HFFc6 (cell line): ENCODE results near the gene FAM240A. TPM values are rescaled to one million over a fixed set of nuclear protein-coding genes. Genes with fewer than 3 reads are reported as not detected.

Experiments
- DNase-seq: peaks from one replicate; pipeline ENCODE4 v3.0.0-alpha.2; 2018
- H3K27ac Mint-ChIP-seq: 2 replicates; pipeline ENCODE4 v1.8.0; 2020; ENCODE audit warnings: mild to moderate bottlenecking, mixed read lengths
- H3K27me3 Mint-ChIP-seq: 2 replicates; pipeline ENCODE4 v1.8.0; 2021; ENCODE audit warnings: mild to moderate bottlenecking, moderate library complexity, mixed read lengths; ENCODE audit not compliant: insufficient read depth
- H3K36me3 Mint-ChIP-seq: 2 replicates; pipeline ENCODE4 v1.8.0; 2021; ENCODE audit warnings: low read depth, mixed read lengths
- H3K4me1 Mint-ChIP-seq: 2 replicates; pipeline ENCODE4 v1.8.0; 2020; ENCODE audit warnings: low read depth, mixed read lengths
- H3K4me3 Mint-ChIP-seq: 2 replicates; pipeline ENCODE4 v1.8.0; 2020; ENCODE audit warnings: mild to moderate bottlenecking, moderate library complexity, mixed read lengths
- H3K9me3 Mint-ChIP-seq: 2 replicates; pipeline ENCODE4 v1.8.0; 2020; ENCODE audit warnings: mild to moderate bottlenecking, mixed read lengths
- CTCF ChIP-seq: fragments of 200-600 bp; sonication (generic); IDR thresholded peaks from 2 replicates; pipeline ENCODE4 v1.5.0; 2021; ENCODE audit warnings: antibody characterized with exemption, mild to moderate bottlenecking
- total RNA-seq, 6 experiments: library from RNA; stranded (reverse); fragmentation: NEBNext Ultra II Directional; extraction: Animal tissue kit (Norgen Biotek cat#: 25700); gene quantifications; 2 replicates in 1 of 6; 3 replicates in 5 of 6; pipeline ENCODE4 v1.2.3, GENCODE V29; 2021

Gene FAM240A
- total RNA-seq, 6 experiments from 2014 or later: not detected

GRCh38 chr3:46593979-46594378, 18.3 kb upstream of the FAM240A start:
- Mint-ChIP-seq H3K27ac (no peak overlapping the region), H3K36me3 (no peaks in the 10 kb centered on the region), H3K27me3 (peaks cover 31% of the 10 kb centered on the region), H3K4me1 (no peaks in the 10 kb centered on the region), H3K9me3 (peaks cover 8% of the 10 kb centered on the region; the same call in 1 of the 2 replicates), H3K4me3 (no peak overlapping the region)
- DNase-seq: no peak
- TF ChIP-seq CTCF: no peak

- Mint-ChIP-seq H3K27ac (no peak overlapping the region), H3K4me1 (no peaks in the 10 kb centered on the region), H3K27me3 (peaks cover 33% of the 10 kb centered on the region), H3K9me3 (peaks cover 8% of the 10 kb centered on the region; the same call in 1 of the 2 replicates), H3K36me3 (no peaks in the 10 kb centered on the region), H3K4me3 (no peak overlapping the region)
- no peak for DNase-seq
- no peak for TF ChIP-seq CTCF
Measured at GRCh38 chr3:46594723-46595122, 17.6 kb upstream of the FAM240A start.

- Mint-ChIP-seq H3K36me3 (no peaks in the 10 kb centered on the region), H3K9me3 (peaks cover 8% of the 10 kb centered on the region; the same call in 1 of the 2 replicates), H3K4me3 (no peak overlapping the region), H3K27ac (no peak overlapping the region), H3K4me1 (no peaks in the 10 kb centered on the region), H3K27me3 (peaks cover 36% of the 10 kb centered on the region)
- TF ChIP-seq CTCF: no peak
- no peak for DNase-seq
Measured at GRCh38 chr3:46595819-46596314, 16.5 kb upstream of the FAM240A start.

GRCh38 chr3:46599590-46599989, 12.7 kb upstream of the FAM240A start:
- no peak for TF ChIP-seq CTCF
- Mint-ChIP-seq H3K4me3 (no peak overlapping the region), H3K27me3 (peaks cover 24% of the 10 kb centered on the region), H3K4me1 (no peaks in the 10 kb centered on the region), H3K36me3 (no peaks in the 10 kb centered on the region), H3K9me3 (no peaks in the 10 kb centered on the region), H3K27ac (no peak overlapping the region)
- DNase-seq: no peak

GRCh38 chr3:46603446-46604046, 8.8 kb upstream of the FAM240A start:
- Mint-ChIP-seq H3K4me1 (no peaks in the 10 kb centered on the region), H3K27me3 (peaks cover 26% of the 10 kb centered on the region), H3K9me3 (no peaks in the 10 kb centered on the region), H3K4me3 (no peak overlapping the region), H3K36me3 (no peaks in the 10 kb centered on the region), H3K27ac (no peak overlapping the region)
- no peak for TF ChIP-seq CTCF
- DNase-seq: no peak
